ENCODE data around the gene M1AP. TPM values are rescaled to one million over a fixed set of nuclear protein-coding genes. Genes with fewer than 3 reads are reported as not detected.
A peak's percentile ranks its signal among the peaks of the same experiment; 100 is the strongest.

The M1AP gene
- total RNA-seq, 1 donor from 2014 or later = 1.4 TPM

GRCh38 chr2:74552914-74553811, 95.0 kb downstream of the M1AP start:
- H3K36me3 ChIP-seq = no peaks in the 10 kb centered on the region
- intact Hi-C loops (cut with DNase I) = no loop called here
- H3K27ac ChIP-seq = no peak overlapping the region
- peaks cover 19% of the 10 kb centered on the region for H3K4me1 ChIP-seq
- DNase-seq (no peak), ATAC-seq (no peak)
- H3K9me3 ChIP-seq = no peaks in the 10 kb centered on the region
- peak overlapping the region; percentile 88 for H3K4me3 ChIP-seq
- H3K27me3 ChIP-seq = no peaks in the 10 kb centered on the region
- no peak for TF ChIP-seq CTCF (IDR thresholded peaks at IDR 0.05)

DNA sequence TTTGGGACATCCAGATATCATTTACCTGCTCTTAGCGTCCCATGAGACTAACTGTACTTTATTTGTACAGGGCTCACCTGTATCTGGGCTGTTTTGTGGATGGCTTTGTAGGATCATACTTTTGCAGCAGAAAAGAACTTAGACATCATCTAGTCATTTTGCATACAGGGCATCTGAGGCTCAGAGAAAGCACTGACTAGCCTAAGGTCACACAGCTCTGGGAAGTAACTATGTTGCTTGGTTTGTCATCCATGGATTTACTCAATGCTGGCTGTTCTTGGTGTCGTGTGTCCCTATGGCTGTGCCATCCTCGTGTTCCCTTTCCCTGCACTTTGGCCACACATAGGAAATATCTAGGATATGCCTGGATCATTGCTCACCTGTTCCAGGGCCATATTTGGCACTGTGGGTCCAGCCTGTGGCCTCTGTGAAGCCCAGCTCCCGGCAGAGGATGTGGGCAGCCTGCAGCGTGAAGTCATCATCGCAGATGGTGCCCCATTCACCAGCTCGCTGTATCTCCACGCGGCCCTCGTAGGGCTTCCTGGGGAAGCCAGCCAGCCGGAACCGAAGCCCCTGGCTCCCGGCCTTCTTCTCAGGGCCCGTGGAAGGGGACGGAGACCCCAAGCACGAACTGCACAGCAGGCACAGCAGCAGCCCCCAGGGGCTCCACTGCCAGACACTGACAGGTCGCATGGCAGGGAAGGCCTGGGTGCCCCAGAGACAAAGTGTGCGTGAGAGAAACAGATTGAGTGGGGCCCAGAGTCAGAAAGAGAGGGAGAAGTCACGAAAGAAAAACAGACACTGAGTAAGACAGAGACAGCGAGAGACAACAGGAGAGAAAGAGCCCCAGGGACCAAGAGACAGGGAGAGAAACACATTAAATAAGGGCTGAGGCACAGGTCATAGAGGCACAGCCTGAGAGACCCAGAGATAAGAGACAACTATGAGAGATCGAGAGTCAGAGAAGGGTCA, 95.9 kb downstream of the M1AP start:
- ATAC-seq (no peak), DNase-seq (no peak)
- Histone ChIP-seq H3K27ac (no peak overlapping the region), H3K9me3 (no peaks in the 10 kb centered on the region), H3K4me1 (peaks cover 19% of the 10 kb centered on the region), H3K4me3 (no peak overlapping the region), H3K27me3 (no peaks in the 10 kb centered on the region), H3K36me3 (no peaks in the 10 kb centered on the region)
- intact Hi-C loops (cut with DNase I) = no loop called here
- no peak for TF ChIP-seq CTCF (IDR thresholded peaks at IDR 0.05)

DNA sequence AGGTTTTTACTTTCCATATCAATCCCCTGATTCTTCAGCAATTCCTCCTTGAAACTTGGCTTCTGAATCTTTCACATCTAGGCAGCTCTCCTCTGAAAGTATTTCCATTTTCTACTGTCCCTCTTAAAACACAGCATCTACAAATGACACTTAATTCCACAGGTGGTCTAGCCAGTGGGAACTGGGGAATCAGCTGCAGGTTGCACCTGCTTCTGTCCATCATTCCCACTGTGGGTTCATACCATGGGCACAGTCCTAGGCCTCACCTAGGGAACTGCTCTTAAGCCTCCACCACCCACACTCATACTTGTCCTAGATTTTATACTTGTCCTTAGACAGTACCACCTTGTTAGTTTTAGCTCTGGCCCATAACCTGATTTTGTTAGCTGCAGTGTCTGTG, 96.6 kb downstream of the M1AP start:
- Histone ChIP-seq H3K36me3 (no peaks in the 10 kb centered on the region), H3K27me3 (no peaks in the 10 kb centered on the region), H3K4me3 (no peak overlapping the region), H3K9me3 (no peaks in the 10 kb centered on the region), H3K4me1 (peaks cover 19% of the 10 kb centered on the region), H3K27ac (no peak overlapping the region)
- DNase-seq = no peak
- ATAC-seq = no peak
- intact Hi-C loops (cut with DNase I) = no loop called here
- no peak for TF ChIP-seq CTCF (IDR thresholded peaks at IDR 0.05)

DNA sequence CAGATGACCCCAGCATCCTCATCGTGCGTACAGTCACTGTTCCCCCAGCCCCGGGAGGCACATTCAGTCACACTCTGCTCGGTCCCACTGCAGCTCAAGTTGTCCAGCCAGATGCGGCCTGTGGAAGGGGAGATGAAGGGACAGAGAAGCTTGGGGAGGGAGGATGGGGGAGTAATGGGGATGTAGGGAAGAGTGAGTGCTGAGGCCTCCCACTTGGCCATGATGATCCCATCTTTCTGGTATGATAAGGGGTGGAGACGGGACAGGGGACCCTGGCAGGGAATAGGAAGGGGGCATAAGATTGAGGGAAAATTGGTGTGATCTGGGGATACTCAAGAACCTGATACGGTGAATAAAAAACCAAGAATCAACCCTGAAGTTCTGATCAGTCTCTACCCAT, 97.9 kb downstream of the M1AP start:
- DNase-seq (no peak), ATAC-seq (no peak)
- no peaks in the 10 kb centered on the region for H3K9me3 ChIP-seq
- H3K27me3 ChIP-seq = no peaks in the 10 kb centered on the region
- no peak for TF ChIP-seq CTCF (IDR thresholded peaks at IDR 0.05)
- H3K4me3 ChIP-seq = no peak overlapping the region
- H3K36me3 ChIP-seq = no peaks in the 10 kb centered on the region
- intact Hi-C loops (cut with DNase I) = no loop called here
- no peak overlapping the region for H3K27ac ChIP-seq
- H3K4me1 ChIP-seq = peaks cover 19% of the 10 kb centered on the region

GRCh38 chr2:74548900-74549826, 99.0 kb downstream of the M1AP start:
- DNase-seq = peak; percentile 88
- intact Hi-C loops (cut with DNase I) = no loop called here

More at GRCh38 chr2:74548900-74549826, 99.0 kb downstream of the M1AP start:
- no peaks in the 10 kb centered on the region for H3K36me3 ChIP-seq
- no peaks in the 10 kb centered on the region for H3K9me3 ChIP-seq
- TF ChIP-seq CTCF (IDR thresholded peaks at IDR 0.05) = no peak
- H3K4me1 ChIP-seq = peaks cover 19% of the 10 kb centered on the region
- H3K4me3 ChIP-seq = peak overlapping the region; percentile 73
- ATAC-seq = peak; percentile 92
- no peaks in the 10 kb centered on the region for H3K27me3 ChIP-seq
- peak overlapping the region; percentile 78 for H3K27ac ChIP-seq
